ENCODE measurements around the gene BRD2.

Gene BRD2

GRCh38 chr6:33029328-33030184 lies 61.2 kb downstream of the BRD2 start:
- DNase-seq (ENCODE audit: low spot score), result no peak

DNA sequence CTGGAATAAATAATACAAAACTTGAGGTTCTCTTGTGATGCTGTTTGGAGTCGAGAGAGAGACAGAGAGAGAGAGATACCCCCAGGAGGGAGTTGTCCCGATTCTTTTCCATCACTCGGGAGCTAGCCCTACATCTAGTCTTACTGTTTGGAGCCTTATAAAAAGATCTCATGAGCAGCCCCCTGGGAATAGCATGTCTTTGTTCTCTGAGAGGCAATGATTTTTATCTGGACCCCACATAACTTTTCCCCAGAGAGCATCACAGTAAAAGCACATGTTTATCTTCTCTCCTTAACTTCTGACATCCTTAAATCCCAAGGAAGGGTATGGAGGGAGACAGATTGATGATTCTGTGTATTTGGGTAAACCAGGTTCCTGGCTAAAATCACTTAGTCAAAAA lies 61.9 kb downstream of the BRD2 start:
- no peak for DNase-seq (ENCODE audit: low spot score)
